H1 (cell line): ENCODE data around the gene UBQLN4. TPM values are rescaled to one million over a fixed set of nuclear protein-coding genes. Genes with fewer than 3 reads are reported as not detected.

Experiments used
- CTCF ChIA-PET: fragments of 300-600 bp; sonication (Branson Sonifier 250); formaldehyde crosslinking; loops from one replicate; lab custom pipeline; 2021; ENCODE audit not compliant: partially characterized antibody; lab: Charles Lee
- POLR2A ChIA-PET: fragments of 300-600 bp; sonication (Branson Sonifier 250); formaldehyde crosslinking; loops from one replicate; lab custom pipeline; 2021; ENCODE audit warnings: inconsistent platforms; ENCODE audit not compliant: partially characterized antibody; lab: Charles Lee
- DNase-seq, 2 experiments: peaks; one replicate each; pipeline versions ENCODE4 v3.0.0 to v3.0.0-alpha.2; 2010 to 2022; ENCODE audit warnings: low spot score in 2 of 2, low read depth in 1 of 2, mixed read lengths in 1 of 2
- FAIRE-seq: peaks from 2 replicates; lab custom pipeline; 2011; peaks lifted over from hg19 to GRCh38; lab: Jason Lieb, UNC
- H2AFZ ChIP-seq: 2 replicates; pipeline ENCODE4 v1.8.1; 2012; ENCODE audit warnings: low read length, inconsistent platforms
- H2AK5ac ChIP-seq: 2 replicates; pipeline ENCODE4 v1.6.1; 2013; ENCODE audit warnings: low read depth, low read length
- H2BK120ac ChIP-seq: replicated peaks from 2 replicates; pipeline ENCODE3; 2013; ENCODE audit warnings: low read depth, low read length, inconsistent platforms
- H2BK12ac ChIP-seq: 2 replicates; pipeline ENCODE4 v1.6.1; 2013; ENCODE audit warnings: low read depth, low read length
- H2BK15ac ChIP-seq: 2 replicates; pipeline ENCODE4 v1.6.1; 2013; ENCODE audit warnings: low read length
- H2BK20ac ChIP-seq: 2 replicates; pipeline ENCODE4 v1.6.1; 2013; ENCODE audit warnings: low read length
- H2BK5ac ChIP-seq: 2 replicates; pipeline ENCODE4 v1.6.1; 2013; ENCODE audit warnings: low read depth, low read length
- H3K14ac ChIP-seq: 2 replicates; pipeline ENCODE4 v1.6.1; 2013; ENCODE audit warnings: inconsistent platforms; ENCODE audit not compliant: insufficient read length
- H3K18ac ChIP-seq: 2 replicates; pipeline ENCODE4 v1.6.1; 2013; ENCODE audit warnings: low read length; ENCODE audit errors: extremely low read depth
- H3K23ac ChIP-seq: 2 replicates; pipeline ENCODE4 v1.6.1; 2013; ENCODE audit warnings: inconsistent platforms; ENCODE audit not compliant: insufficient read length
- H3K23me2 ChIP-seq: 2 replicates; pipeline ENCODE4 v1.6.1; 2013; ENCODE audit warnings: low read depth, low read length
- H3K27ac ChIP-seq: 2 replicates; pipeline ENCODE4 v1.6.1; 2011; ENCODE audit warnings: low read depth, low read length, inconsistent platforms
- H3K27me3 ChIP-seq, 4 experiments: replicated peaks in 1 of 4; 1 replicate in 1 of 4; 2 replicates in 3 of 4; pipeline versions ENCODE4 v1.6.1 to v1.8.1; 2011 to 2013; ENCODE audit warnings: low read length in 3 of 4, mild to moderate bottlenecking in 3 of 4, inconsistent platforms in 2 of 4, mixed read lengths in 2 of 4, moderate library complexity in 1 of 4; ENCODE audit not compliant: control insufficient read depth in 3 of 4, insufficient read depth in 3 of 4; ENCODE audit errors: extremely low read depth in 1 of 4
- H3K36me3 ChIP-seq, 4 experiments: 2 replicates each; pipeline versions ENCODE4 v1.6.1 to v1.8.1; 2011 to 2013; ENCODE audit warnings: mild to moderate bottlenecking in 4 of 4, low read length in 3 of 4, moderate library complexity in 2 of 4, control low read depth in 1 of 4, inconsistent platforms in 1 of 4; ENCODE audit not compliant: insufficient read depth in 4 of 4, control insufficient read depth in 2 of 4
- H3K4ac ChIP-seq: replicated peaks from 2 replicates; pipeline ENCODE3; 2013; ENCODE audit warnings: low read length, low read depth, mixed read lengths, inconsistent platforms; ENCODE audit not compliant: insufficient read length
- H3K4me1 ChIP-seq, 4 experiments: replicated peaks in 1 of 4; 1 replicate in 1 of 4; 2 replicates in 3 of 4; pipeline versions ENCODE4 v1.6.1 to v1.8.1; 2011 to 2013; ENCODE audit warnings: low read length in 3 of 4, inconsistent platforms in 2 of 4, mixed read lengths in 1 of 4; ENCODE audit not compliant: insufficient read depth in 4 of 4, control insufficient read depth in 3 of 4
- H3K4me2 ChIP-seq, 2 experiments: 2 replicates each; pipeline versions ENCODE4 v1.6.1 to v1.8.1; 2011 to 2013; ENCODE audit warnings: low read depth in 2 of 2, low read length in 2 of 2, control low read depth in 1 of 2, inconsistent platforms in 1 of 2, mild to moderate bottlenecking in 1 of 2; ENCODE audit not compliant: insufficient read depth in 1 of 2
- H3K4me3 ChIP-seq, 4 experiments: fragments of 200-600, 300-600 bp in 1 of 4; sonication (generic), shearing (Covaris generic), sonication (Bioruptor Twin) in 1 of 4; 2 replicates each; pipeline versions ENCODE4 v1.5.1 to v1.8.1; 2011 to 2016; ENCODE audit warnings: low read length in 4 of 4, low read depth in 3 of 4, control low read depth in 2 of 4, inconsistent platforms in 2 of 4, mild to moderate bottlenecking in 2 of 4, mixed read lengths in 1 of 4, moderate library complexity in 1 of 4; ENCODE audit not compliant: insufficient read depth in 2 of 4; ENCODE audit errors: extremely low read depth in 1 of 4
- H3K56ac ChIP-seq: replicated peaks from 2 replicates; pipeline ENCODE3; 2013; ENCODE audit warnings: low read depth, mild to moderate bottlenecking, mixed read lengths, low read length, inconsistent platforms; ENCODE audit not compliant: insufficient read length
- H3K79me1 ChIP-seq: 2 replicates; pipeline ENCODE4 v1.6.1; 2013; ENCODE audit warnings: low read depth, low read length, control low read depth
- H3K79me2 ChIP-seq, 2 experiments: 2 replicates each; pipeline versions ENCODE4 v1.6.1 to v1.8.1; 2012 to 2013; ENCODE audit warnings: low read length in 2 of 2, mild to moderate bottlenecking in 2 of 2, inconsistent platforms in 1 of 2; ENCODE audit not compliant: insufficient read depth in 2 of 2, control insufficient read depth in 1 of 2
- H3K9ac ChIP-seq, 4 experiments: replicated peaks in 1 of 4; 1 replicate in 1 of 4; 2 replicates in 3 of 4; pipeline versions ENCODE4 v1.6.1 to v1.8.1; 2011 to 2013; ENCODE audit warnings: low read depth in 3 of 4, low read length in 3 of 4, control low read depth in 2 of 4, mild to moderate bottlenecking in 2 of 4, moderate library complexity in 2 of 4, inconsistent platforms in 1 of 4; ENCODE audit errors: extremely low read depth in 1 of 4
- H3K9me3 ChIP-seq, 2 experiments: 2 replicates each; pipeline versions ENCODE4 v1.6.1 to v1.8.1; 2012 to 2013; ENCODE audit warnings: mild to moderate bottlenecking in 2 of 2, moderate library complexity in 2 of 2, control low read depth in 1 of 2, inconsistent platforms in 1 of 2, low read depth in 1 of 2, low read length in 1 of 2, mixed read lengths in 1 of 2; ENCODE audit not compliant: insufficient read depth in 2 of 2
- H4K20me1 ChIP-seq, 2 experiments: replicated peaks in 1 of 2; 2 replicates each; pipeline versions ENCODE3 to v1.8.1; 2011 to 2013; ENCODE audit warnings: inconsistent platforms in 2 of 2, low read length in 2 of 2, mild to moderate bottlenecking in 1 of 2; ENCODE audit not compliant: insufficient read depth in 2 of 2, control insufficient read depth in 1 of 2
- H4K5ac ChIP-seq: 2 replicates; pipeline ENCODE4 v1.6.1; 2013; ENCODE audit warnings: low read length, low read depth, mixed read lengths, inconsistent platforms; ENCODE audit not compliant: insufficient read length
- H4K8ac ChIP-seq: 2 replicates; pipeline ENCODE4 v1.8.0; 2013; ENCODE audit warnings: mild to moderate bottlenecking, moderate library complexity, low read length, inconsistent platforms; ENCODE audit not compliant: insufficient read depth; ENCODE audit errors: extremely low read depth
- H4K91ac ChIP-seq: replicated peaks from 2 replicates; pipeline ENCODE3; 2013; ENCODE audit warnings: low read length, mixed read lengths, inconsistent platforms; ENCODE audit not compliant: insufficient read length
- PHF8 ChIP-seq: fragments of 200-600 bp; sonication (generic); conservative IDR thresholded peaks from 2 replicates; pipeline ENCODE4 v1.7.1; 2012; ENCODE audit warnings: low read depth, mild to moderate bottlenecking, inconsistent platforms, low read length, moderate library complexity
- RBBP5 ChIP-seq: IDR thresholded peaks from 2 replicates; pipeline ENCODE4 v1.7.1; 2012; ENCODE audit warnings: low read depth, mild to moderate bottlenecking, inconsistent platforms, low read length, moderate library complexity, borderline replicate concordance
- RNF2 ChIP-seq: fragments of 200-900, 300-1000 bp; sonication (generic); IDR thresholded peaks from 2 replicates; pipeline ENCODE4 v1.7.1; 2016; ENCODE audit warnings: borderline replicate concordance, low read depth, mild to moderate bottlenecking, antibody characterized with exemption, low read length; ENCODE audit not compliant: poor library complexity, severe bottlenecking; ENCODE audit errors: missing control alignments
- SRF ChIP-seq: IDR thresholded peaks from 2 replicates; pipeline ENCODE4 v1.6.1; 2011; ENCODE audit warnings: mild to moderate bottlenecking, low read depth, low read length, moderate library complexity
- TAF7 ChIP-seq: optimal IDR thresholded peaks from 2 replicates; pipeline ENCODE3; 2011; ENCODE audit warnings: low read depth, mild to moderate bottlenecking, inconsistent platforms, low read length, moderate library complexity, borderline replicate concordance
- YY1 ChIP-seq: IDR thresholded peaks from 2 replicates; pipeline ENCODE4 v1.6.1; 2011; ENCODE audit warnings: low read depth, mild to moderate bottlenecking, low read length
- WGBS, 2 experiments: shearing (Covaris generic) in 1 of 2; methylation state at CpG; one replicate each; pipeline versions ENCODE4 v1.1.6 to v1.1.7; 2013 to 2015; ENCODE audit warnings: low lambda C conversion rate in 2 of 2, mixed read lengths in 2 of 2, inconsistent platforms in 1 of 2, low coverage in 1 of 2, missing lambda C conversion rate in 1 of 2; ENCODE audit not compliant: insufficient replicate concordance in 2 of 2, insufficient coverage in 1 of 2, insufficient read length in 1 of 2; ENCODE audit errors: extremely low coverage in 1 of 2, missing lambda C conversion rate in 1 of 2; 5-methylcytosine and 5-hydroxymethylcytosine counted together
- polyA plus RNA-seq, 7 experiments: library from polyadenylated mRNA; depleted of rRNA in 3 of 7; stranded (reverse) in 5 of 7; unstranded in 2 of 7; fragments of >200 nt in 5 of 7; fragments of 200-250 nt in 2 of 7; gene quantifications; 1 replicate in 5 of 7; 2 replicates in 1 of 7; 4 replicates in 1 of 7; pipeline versions ENCODE4 v1.2.1 to v1.2.3, GENCODE V29; 2011 to 2013; ENCODE audit warnings: missing spikeins in 2 of 7, mixed read lengths in 2 of 7
- total RNA-seq: library from RNA; stranded (reverse); fragmentation: NEBNext Ultra II Directional; extraction: Animal tissue kit (Norgen Biotek cat#: 25700); gene quantifications from 2 replicates; pipeline ENCODE4 v1.2.1, GENCODE V29; 2021
- TF ChIP-seq, protein P1 (sequence below): IDR thresholded peaks from 2 replicates; pipeline ENCODE4 v1.6.1; 2012; ENCODE audit warnings: low read length, inconsistent platforms

UBQLN4 gene
- total and polyA plus RNA-seq, 2 of the 8 experiments (the other 6 are each of a cell fraction or from before 2014, with no cell fraction given): 37.7 to 52.0 TPM

- Histone ChIP-seq H3K23ac (no peak overlapping the region), H3K4me1 (peaks cover 24 to 57% (median 46%) of the 10 kb centered on the region in 4 experiments), H4K20me1 (peaks cover 7 to 25% of the 10 kb centered on the region in 2 experiments), H4K8ac (no peak overlapping the region), H3K79me2 (peaks cover 7 to 35% of the 10 kb centered on the region in 2 experiments), H2BK5ac (no peak overlapping the region), H2BK20ac (no peak overlapping the region), H3K9me3 (no peaks in the 10 kb centered on the region), H3K4ac (no peak overlapping the region), H4K5ac (no peak overlapping the region), H3K4me2 (peak overlapping the region; percentile 54 to 79), H2BK12ac (no peak overlapping the region), H3K56ac (no peak overlapping the region), H3K27ac (no peak overlapping the region), H3K18ac (no peak overlapping the region), H3K9ac (no peak overlapping the region), H3K23me2 (peaks cover 7% of the 10 kb centered on the region), H3K36me3 (peaks cover 4 to 31% (median 10%) of the 10 kb centered on the region in 4 experiments; a peak in 7 of 8 replicates), H2BK120ac (no peak overlapping the region), H2BK15ac (no peak overlapping the region), H3K14ac (no peak overlapping the region), H3K27me3 (no peaks in the 10 kb centered on the region), H3K79me1 (peaks cover 15% of the 10 kb centered on the region), H2AK5ac (no peak overlapping the region), H3K4me3 (peak overlapping the region in 2 of 4 experiments; percentile 14 to 48; a peak in 1 of 8 replicates), H4K91ac (no peak overlapping the region), H2AFZ (no peak overlapping the region)
- FAIRE-seq (peak; percentile 84), DNase-seq (peak in 1 of 2 experiments; percentile 80)
- CTCF ChIA-PET: interaction anchor here (0.8 to 1.8 kb wide), 8 partner anchors 8 to 84 kb away, joined by 3 to 6 read pairs (median 4); no protein-coding TSS in a partner anchor
- POLR2A ChIA-PET: interaction anchor here (0.5 to 9.7 kb wide), 15 partner anchors 9 to 134 kb away, joined by 3 to 88 read pairs (median 4); partner anchors contain the start of genes ARHGEF2, LAMTOR2, LMNA and MEX3A
- 0% methylated on average over 5 of the region's 5 CpGs; no CpG with 5 or more reads in 1 of the 2 experiments for WGBS, 2 experiments
- TF ChIP-seq TAF7: no peak
- TF ChIP-seq RNF2: no peak
- TF ChIP-seq YY1: no peak
- TF ChIP-seq RBBP5: no peak
- TF ChIP-seq PHF8: no peak
- TF ChIP-seq, protein P1, sequence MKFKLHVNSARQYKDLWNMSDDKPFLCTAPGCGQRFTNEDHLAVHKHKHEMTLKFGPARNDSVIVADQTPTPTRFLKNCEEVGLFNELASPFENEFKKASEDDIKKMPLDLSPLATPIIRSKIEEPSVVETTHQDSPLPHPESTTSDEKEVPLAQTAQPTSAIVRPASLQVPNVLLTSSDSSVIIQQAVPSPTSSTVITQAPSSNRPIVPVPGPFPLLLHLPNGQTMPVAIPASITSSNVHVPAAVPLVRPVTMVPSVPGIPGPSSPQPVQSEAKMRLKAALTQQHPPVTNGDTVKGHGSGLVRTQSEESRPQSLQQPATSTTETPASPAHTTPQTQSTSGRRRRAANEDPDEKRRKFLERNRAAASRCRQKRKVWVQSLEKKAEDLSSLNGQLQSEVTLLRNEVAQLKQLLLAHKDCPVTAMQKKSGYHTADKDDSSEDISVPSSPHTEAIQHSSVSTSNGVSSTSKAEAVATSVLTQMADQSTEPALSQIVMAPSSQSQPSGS: no peak
- TF ChIP-seq SRF: no peak
Measured at GRCh38 chr1:156073740-156074139, 20.1 kb upstream of the UBQLN4 start.
